PFSK-1 (cell line): ENCODE results near the gene EIF3A.

ENCODE experiments used
- FOXP2 ChIP-seq: optimal IDR thresholded peaks from 2 replicates; pipeline ENCODE3; 2011; ENCODE audit warnings: borderline replicate concordance, control low read depth, inconsistent platforms; ENCODE audit not compliant: insufficient read depth; ENCODE audit errors: extremely low read length, extremely low read depth
- POLR2AphosphoS5 ChIP-seq: IDR thresholded peaks from 2 replicates; pipeline ENCODE4 v1.6.1; 2012; ENCODE audit warnings: low read depth, mild to moderate bottlenecking, control low read depth, low read length, moderate library complexity
- SIN3A ChIP-seq: IDR thresholded peaks from 2 replicates; pipeline ENCODE4 v1.6.1; 2012; ENCODE audit warnings: mild to moderate bottlenecking, low read length, moderate library complexity, borderline replicate concordance; ENCODE audit not compliant: insufficient read depth
- TAF1 ChIP-seq: IDR thresholded peaks from 2 replicates; pipeline ENCODE4 v1.6.1; 2012; ENCODE audit warnings: low read length, control low read depth, borderline replicate concordance; ENCODE audit not compliant: insufficient read depth
- TF ChIP-seq, protein P1 (sequence below), 2 experiments: IDR thresholded peaks; 2 replicates each; pipeline versions ENCODE4 v1.6.1 to v1.8.0; 2011 to 2012; ENCODE audit warnings: low read depth in 2 of 2, low read length in 2 of 2, control low read depth in 1 of 2, inconsistent platforms in 1 of 2, mild to moderate bottlenecking in 1 of 2, moderate library complexity in 1 of 2; ENCODE audit not compliant: insufficient read depth in 1 of 2

Gene EIF3A

DNA sequence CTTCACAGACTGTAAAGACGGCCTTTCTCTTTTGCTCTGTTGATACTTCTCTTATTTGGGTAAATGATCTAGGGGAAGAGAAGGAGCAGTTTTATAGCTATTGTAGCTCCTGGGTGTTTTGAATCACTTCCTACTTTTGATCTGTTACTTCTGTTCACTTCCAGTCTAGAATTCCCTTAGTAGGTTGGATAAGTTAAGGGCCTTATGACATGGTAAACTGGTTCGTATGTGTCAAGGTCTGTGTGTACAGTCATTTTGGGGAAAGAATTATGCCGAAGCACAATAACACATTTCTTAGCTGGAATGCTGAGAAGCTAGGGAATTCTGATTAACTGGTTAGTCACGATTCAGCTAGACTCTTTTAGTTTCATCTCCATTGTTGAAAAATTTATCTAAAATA lies 31.4 kb upstream of the EIF3A start:
- TF ChIP-seq, protein P1, sequence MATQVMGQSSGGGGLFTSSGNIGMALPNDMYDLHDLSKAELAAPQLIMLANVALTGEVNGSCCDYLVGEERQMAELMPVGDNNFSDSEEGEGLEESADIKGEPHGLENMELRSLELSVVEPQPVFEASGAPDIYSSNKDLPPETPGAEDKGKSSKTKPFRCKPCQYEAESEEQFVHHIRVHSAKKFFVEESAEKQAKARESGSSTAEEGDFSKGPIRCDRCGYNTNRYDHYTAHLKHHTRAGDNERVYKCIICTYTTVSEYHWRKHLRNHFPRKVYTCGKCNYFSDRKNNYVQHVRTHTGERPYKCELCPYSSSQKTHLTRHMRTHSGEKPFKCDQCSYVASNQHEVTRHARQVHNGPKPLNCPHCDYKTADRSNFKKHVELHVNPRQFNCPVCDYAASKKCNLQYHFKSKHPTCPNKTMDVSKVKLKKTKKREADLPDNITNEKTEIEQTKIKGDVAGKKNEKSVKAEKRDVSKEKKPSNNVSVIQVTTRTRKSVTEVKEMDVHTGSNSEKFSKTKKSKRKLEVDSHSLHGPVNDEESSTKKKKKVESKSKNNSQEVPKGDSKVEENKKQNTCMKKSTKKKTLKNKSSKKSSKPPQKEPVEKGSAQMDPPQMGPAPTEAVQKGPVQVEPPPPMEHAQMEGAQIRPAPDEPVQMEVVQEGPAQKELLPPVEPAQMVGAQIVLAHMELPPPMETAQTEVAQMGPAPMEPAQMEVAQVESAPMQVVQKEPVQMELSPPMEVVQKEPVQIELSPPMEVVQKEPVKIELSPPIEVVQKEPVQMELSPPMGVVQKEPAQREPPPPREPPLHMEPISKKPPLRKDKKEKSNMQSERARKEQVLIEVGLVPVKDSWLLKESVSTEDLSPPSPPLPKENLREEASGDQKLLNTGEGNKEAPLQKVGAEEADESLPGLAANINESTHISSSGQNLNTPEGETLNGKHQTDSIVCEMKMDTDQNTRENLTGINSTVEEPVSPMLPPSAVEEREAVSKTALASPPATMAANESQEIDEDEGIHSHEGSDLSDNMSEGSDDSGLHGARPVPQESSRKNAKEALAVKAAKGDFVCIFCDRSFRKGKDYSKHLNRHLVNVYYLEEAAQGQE (IDR thresholded peaks at IDR 0.05; ENCODE audit: insufficient read depth in 1 of 2, low read depth in 2 of 2, low read length in 2 of 2), result no peak
- TF ChIP-seq SIN3A (no peak), TAF1 (no peak), POLR2AphosphoS5 (no peak), FOXP2 (no peak)

DNA sequence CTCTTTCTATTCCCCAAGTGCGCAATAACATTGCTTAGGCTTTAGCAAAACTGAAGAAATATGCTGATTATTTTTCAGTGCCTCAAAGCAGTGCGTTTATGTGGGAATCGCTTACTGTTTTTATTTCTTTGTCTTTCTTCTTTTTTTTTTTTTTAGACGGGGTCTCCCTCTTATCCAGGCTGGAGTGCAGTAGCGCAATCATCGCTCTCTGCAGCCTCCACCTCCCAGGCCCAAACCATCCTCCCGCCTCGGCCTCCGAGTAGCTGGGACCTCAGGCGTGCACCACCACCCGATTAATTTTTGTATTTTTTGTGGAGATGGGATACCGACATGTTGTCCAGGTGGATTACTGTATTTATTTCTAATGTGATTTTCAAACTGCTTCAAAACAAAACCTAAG lies 24.5 kb upstream of the EIF3A start:
- TF ChIP-seq SIN3A, result no peak
- TF ChIP-seq FOXP2, result no peak
- TF ChIP-seq, protein P1 (IDR thresholded peaks at IDR 0.05; ENCODE audit: insufficient read depth in 1 of 2, low read depth in 2 of 2, low read length in 2 of 2), result no peak
- no peak for TF ChIP-seq TAF1
- no peak for TF ChIP-seq POLR2AphosphoS5

DNA sequence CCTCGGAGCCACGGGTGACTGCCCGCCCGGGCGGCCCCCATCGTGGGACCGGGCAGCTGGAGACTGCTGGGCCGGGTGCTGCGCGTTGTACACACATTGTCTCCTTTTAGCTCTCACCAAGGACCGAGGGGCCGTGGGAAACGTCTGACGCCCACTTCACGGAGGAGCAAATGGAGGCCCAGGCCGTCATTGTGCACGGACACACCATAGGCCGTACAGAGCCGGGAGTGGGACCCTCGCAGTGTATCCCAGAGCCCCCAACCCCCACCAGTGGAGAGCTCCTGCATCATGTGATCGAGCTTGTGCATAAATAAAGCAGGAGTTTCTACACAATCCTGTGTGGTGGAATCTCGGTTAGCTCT lies 24.0 kb upstream of the EIF3A start:
- TF ChIP-seq FOXP2 (no peak), POLR2AphosphoS5 (no peak), SIN3A (no peak), TAF1 (no peak)
- TF ChIP-seq, protein P1 (IDR thresholded peaks at IDR 0.05; ENCODE audit: insufficient read depth in 1 of 2, low read depth in 2 of 2, low read length in 2 of 2), result no peak

DNA sequence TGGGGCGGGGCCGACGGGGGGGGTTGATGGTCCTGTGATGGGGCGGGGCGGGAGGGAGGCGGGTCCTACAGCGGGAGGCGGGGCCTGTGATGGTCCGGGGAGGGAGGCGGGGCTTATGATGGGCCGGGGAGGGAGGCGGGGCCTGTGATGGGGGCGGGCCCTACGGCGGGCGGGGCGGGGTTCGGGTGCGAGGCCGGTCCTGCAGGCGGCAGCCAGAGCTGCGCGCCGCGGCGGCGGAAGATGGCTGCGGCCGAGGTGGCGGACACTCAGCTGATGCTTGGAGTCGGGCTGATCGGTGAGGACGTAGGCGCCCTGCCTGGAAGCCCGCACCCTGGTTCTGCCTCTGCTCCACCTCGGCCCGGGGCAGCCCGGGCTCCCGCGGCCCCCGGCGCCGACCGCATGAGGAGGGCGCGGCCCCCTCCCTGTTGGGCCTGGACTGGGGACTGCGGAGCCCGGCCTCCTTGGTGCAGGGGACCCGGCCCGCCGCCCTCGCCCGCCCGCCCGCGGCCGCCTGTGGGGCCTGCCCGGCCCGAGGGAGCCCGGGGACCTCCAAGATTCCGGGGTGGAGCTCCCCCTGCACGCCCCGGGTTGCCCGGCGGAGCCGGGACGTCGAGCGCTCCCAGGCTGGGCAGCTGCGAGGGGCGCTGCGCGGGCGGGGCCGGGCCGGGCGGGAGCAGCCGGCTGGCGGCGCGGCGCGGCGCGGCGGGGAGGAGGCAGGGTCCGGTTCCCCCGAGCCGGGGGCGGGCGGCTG lies 23.5 kb upstream of the EIF3A start, which contains the start of gene DENND10:
Gene DENND10 (plus strand): TSS at position 211 of the 751 bp plus-strand sequence. CDS start 30 bp downstream, at position 241.
- TF ChIP-seq POLR2AphosphoS5, result peak; percentile 86
- peak; percentile 31; the same call in 1 of the 2 replicates for TF ChIP-seq SIN3A
- no peak for TF ChIP-seq FOXP2
- TF ChIP-seq TAF1, result 0 out of 2 replicates have a peak, but pooled peaks have one; percentile 55
- TF ChIP-seq, protein P1 (IDR thresholded peaks at IDR 0.05; ENCODE audit: insufficient read depth in 1 of 2, low read depth in 2 of 2, low read length in 2 of 2), result no peak
